Gastrocnemius medialis (tissue), 4 donors: ENCODE results near the gene LYRM9.
"Not testable (repeated sequence)": the region's sequence is repeated elsewhere in the genome, so short reads cannot be mapped to it uniquely, and the experiment has no call there.

ENCODE experiments used
- CTCF ChIP-seq, 5 experiments: fragments of 450-650 bp in 3 of 5; fragments of 200-600 bp in 2 of 5; sonication (generic) in 2 of 5; IDR thresholded peaks in 4 of 5; conservative IDR thresholded peaks in 1 of 5; 1 replicate in 4 of 5; 2 replicates in 1 of 5; pipeline ENCODE4 v1.5.1; 2016 to 2019; ENCODE audit warnings: antibody characterized with exemption in 5 of 5, mild to moderate bottlenecking in 3 of 5, moderate library complexity in 3 of 5
- POLR2A ChIP-seq, 2 donors: fragments of 450-650 bp; IDR thresholded peaks; one replicate each; pipeline ENCODE4 v1.6.1; 2017; ENCODE audit warnings: antibody characterized with exemption in 2 of 2, mild to moderate bottlenecking in 2 of 2, moderate library complexity in 2 of 2

- TF ChIP-seq POLR2A (IDR thresholded peaks at IDR 0.05); CTCF (IDR thresholded peaks at IDR 0.05 in 4 of 5, conservative IDR thresholded peaks at IDR 0.05 in 1 of 5): not testable (repeated sequence)
Observed at GRCh38 chr17:27886348-27886906, 6.7 kb downstream of the LYRM9 start.
